ENCODE results near the gene CCDC85C. TPM values are rescaled to one million over a fixed set of nuclear protein-coding genes. Genes with fewer than 3 reads are reported as not detected.

The CCDC85C gene
- polyA plus RNA-seq, 4 donors = 19.0 to 30.3 (median 26.6) TPM

DNA sequence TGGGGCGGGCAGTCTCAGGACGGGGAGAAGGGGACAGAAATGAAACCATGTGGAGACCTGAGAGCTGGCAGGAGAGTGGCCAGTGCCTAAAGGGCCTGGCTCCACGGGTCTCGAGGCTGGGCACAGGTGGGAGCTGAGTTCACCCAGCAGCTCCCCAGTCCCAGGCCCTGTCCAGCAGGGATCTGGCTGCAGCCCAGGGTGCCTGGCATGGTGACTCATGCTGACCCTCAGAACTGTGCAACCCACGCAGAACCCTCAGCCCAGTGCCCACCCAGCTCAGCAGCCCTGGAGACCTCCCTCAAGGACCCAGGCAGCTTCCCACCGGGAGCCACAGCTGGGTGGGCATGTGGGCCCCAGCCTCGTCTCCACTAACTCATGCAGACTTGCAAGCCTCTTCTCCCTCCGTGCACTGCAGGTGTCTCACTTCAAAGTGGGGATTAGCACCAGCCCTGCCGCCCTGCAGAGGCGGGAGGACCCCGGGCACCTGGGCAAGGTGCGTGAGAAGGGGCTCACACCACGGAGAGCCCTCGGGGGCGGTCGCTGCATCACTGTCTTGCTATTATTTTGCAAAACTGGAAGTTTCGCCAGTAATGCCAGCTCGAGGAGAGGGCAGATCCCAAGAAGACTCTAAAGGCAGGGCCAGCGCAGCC is 76.5 kb downstream of the CCDC85C start:
- no peak for DNase-seq (ENCODE audit: low read depth in 4 of 4, low spot score in 3 of 4)

DNA sequence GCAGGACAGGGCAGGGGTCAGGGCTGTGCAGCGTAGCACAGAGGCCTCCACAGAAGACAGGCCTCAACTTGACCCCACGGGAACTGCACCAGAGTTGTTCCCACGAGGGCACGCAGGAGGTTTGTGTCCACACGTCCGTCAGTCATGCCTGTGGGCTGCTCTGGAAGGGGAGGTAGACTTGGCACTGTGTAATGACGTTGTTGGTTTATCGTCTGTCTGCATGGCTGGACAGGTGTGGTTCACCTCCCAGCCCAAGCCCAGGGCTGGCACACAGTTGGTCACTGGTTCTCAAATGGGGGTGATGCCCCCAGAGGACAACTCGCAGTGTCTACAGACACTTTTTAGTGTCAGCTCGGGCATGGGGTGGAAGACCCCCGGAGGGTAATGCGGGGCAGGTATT is 77.0 kb downstream of the CCDC85C start:
- no peak for DNase-seq (ENCODE audit: low read depth in 4 of 4, low spot score in 3 of 4)

DNA sequence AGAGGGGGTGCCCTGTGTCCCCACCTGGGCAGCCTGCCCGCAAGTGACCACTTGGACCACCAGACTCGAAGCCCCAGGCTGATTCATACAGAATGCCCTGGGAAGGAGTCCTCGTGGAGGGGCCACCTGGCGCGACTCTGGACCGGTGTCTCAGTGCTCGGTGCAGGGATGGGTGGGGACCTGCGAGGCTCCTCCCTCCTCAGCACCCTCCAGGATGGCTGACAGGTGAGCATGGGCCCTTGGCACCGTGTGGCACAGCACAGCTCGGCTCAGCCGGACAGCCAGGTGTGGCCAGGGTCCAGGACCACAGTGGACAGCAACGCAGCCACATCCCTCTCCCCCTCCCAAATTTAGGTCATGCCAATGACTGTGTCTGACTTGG is 78.3 kb downstream of the CCDC85C start:
- DNase-seq (ENCODE audit: low read depth in 4 of 4, low spot score in 3 of 4) = no peak

DNA sequence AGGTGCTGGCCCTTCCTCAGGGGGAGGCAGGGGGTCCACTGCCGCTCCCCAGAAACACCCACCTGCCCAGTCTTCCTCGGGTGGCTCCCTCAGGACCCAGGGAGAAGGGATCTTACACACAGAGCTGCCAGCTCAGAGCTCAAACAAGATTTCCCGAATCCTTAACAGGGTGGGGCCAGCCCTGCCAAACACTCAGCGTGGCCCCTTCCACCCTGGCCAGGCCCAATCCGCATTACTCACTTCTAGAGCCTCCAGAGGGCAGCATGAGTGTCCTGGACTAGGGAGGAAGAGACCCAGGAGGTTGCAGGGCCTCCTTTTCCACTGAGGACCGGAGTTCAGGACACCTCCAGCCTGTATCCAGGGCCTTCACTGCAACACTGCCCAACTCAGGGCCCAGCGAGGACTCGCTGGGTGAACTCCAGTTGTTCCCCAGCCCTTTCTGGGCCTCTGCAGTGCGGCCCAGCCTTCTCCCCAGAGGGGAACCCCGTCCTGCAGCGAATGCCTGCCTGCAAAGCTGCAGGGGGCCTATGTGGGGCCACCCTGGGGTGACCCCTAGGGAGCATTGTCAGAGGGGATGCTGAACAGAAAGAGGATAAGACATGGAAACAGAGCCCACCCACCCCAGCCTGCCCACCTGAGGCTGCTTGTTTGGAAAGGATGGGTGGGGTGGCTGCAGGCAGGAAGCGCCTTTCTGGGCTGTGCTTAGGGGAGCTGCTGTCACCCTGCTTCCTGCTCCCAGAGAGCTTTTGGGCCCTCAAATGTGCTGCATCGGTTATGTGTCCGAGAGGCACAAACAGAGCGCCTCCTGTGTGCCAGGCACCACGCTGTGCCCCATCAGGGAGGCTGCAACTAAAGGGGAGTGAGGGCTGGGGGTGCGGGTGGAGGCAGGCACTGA is 79.0 kb downstream of the CCDC85C start:
- DNase-seq (ENCODE audit: low read depth in 4 of 4, low spot score in 3 of 4) = no peak

DNA sequence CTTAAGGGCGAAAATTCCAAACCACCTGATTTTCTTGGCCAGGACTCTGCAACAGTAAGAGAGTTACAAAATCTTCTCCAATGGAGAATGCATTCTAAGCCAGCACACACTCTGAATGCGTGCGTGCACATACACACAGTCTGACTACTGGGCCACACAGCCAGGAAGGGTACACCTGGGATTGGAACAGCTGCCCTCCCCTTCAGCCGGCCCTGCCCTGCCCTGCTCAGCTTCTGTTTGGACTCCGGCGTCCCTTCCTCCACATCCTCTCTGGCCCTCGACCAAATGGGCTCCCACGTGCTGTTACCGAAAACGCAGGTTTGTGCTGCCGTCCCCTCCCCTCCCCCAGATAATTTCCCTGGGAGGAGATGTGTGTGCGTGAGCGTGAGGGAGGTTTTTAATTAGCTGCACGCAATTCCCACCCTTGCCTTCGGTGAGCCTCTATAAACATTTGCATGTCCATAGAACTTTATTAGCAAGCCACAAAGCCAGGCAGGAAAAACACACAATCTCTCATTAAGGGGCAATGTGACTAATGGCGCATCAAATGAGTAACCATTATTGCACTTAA is 79.8 kb downstream of the CCDC85C start:
- DNase-seq (ENCODE audit: low read depth in 4 of 4, low spot score in 3 of 4) = no peak

DNA sequence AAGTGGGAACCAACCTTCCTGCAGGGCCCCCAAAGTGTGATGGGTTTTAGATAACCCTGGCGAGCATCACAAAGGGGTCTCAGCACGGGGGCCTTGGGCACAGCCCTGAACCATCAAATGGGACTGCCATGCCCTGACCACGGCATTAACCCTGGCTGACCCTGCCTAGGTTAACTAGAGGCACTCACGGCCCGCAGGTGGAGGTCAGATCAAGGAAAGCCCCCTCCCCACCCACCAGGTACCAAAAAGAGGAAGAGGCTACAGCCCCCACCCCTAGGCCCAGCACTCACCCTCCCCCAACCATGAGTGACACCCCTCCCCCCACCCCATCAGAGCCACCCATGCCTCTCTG is 80.3 kb downstream of the CCDC85C start:
- no peak for DNase-seq (ENCODE audit: low read depth in 4 of 4, low spot score in 3 of 4)

DNA sequence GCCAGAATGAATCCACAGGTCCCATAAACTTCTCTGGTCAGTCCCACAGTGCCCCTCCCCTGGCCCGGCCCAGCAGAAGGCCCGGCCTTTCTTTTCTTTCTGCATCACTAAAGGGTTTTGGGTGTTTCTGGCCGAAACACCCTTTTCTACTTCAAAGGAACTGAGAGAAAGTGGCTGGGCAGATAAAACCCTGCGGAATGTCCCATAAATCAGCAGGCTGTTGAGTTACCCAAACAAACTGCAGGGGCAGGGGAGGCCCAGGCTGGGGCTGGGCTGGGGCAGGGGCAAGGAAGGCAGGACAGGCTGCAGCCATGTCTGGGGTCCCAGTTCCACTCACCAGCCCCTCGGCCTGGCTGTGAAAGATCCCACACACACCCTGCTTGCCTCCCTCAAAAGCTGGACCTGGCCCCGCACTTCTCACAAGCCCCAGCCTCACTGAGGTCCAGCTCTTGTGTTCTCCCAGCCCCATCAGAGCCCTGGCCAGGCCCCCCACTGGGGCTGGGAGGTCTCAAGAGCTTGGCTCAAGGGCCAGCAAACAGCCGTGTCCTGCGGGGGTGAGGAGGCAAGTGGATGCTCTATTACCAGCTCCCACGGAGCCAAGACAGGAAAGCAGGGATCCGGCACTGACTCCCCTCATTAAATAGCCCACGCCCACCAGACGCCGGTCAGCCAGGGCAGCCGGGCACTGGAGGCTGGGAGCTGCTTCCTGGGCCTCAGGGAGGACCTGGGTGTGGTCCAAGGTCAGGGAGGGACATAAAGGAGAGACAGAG is 80.9 kb downstream of the CCDC85C start:
- no peak for DNase-seq (ENCODE audit: low read depth in 4 of 4, low spot score in 3 of 4)

DNA sequence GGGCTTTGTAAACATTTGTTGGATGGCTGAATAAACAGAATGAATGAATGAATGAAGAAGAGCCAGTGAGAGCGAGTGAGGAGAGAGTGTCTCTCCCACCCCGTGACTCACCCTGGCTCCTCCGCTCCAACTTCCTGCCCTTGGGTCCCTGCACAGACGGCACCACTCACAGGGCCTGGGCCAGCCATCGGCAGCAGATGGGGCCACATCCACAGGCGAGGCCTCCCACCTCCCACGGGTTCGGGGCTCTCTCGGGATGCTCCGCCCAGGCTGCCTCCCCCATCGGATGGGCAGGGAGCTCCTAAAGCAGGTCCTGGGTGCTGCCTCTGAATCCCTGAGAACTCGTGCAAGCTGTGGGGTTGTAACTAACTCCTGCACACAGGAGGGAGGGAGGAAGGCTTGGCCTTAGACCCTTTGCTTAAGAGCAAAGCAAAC is 81.5 kb downstream of the CCDC85C start:
- DNase-seq (ENCODE audit: low read depth in 4 of 4, low spot score in 3 of 4) = no peak

DNA sequence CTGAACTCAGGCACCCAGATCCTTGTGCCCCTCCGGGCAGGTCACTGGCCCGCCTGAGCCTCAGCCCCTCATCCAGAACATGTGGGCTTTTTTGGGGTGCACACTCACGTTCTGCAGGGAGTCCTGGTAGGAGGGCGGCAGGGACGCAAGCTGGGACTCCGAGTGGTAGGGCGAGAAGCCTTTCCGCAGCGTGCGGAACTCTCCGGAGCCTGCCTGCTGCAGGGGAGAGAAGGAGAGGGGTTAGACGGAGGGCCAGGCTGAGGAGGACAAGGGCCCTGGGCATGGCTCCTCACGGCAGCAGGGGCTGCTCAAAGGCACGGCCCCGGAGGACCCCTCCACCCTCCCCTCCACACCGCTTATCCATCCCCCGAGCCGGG is 82.0 kb downstream of the CCDC85C start:
- DNase-seq (ENCODE audit: low read depth in 4 of 4, low spot score in 3 of 4) = no peak

DNA sequence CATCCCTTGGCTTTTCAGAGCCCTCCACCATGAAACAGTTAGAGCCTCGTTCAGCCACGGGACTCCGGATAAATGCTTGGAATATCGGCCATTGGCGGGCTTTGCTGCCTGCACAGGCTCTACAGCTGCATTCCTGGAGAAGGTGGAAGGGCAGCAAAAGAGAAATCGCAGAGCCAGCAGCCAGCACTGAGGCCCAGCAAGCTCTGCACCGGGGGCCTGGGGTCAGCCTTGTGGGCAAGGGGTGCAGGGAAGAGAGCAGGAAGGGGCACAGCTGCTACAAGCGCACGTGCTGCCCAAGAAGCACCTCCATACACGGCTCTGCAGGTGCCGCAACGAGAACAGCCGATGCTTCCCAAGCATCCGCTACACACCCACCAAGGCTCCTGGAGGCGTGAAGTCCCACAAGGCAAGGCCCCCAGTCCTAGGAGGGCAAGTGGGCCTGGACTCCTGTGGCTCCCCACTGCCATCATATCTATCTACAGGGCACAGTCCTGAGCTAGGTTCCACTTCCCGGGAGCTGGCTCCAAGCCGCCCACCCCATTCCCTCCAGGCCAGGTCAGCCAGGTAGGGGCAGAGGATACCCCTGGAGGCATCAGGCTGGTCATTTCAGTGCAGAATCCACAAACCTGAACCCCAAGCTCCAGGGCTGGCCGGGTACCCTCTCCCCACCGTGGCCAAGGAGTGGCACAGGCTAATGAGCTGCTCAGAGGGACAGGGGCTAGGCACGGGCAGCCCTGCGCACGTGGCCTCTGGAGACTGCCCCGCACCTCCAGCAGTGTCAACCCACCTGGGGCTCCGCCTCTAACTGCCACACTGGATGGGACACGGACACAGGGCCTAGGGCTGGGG is 82.6 kb downstream of the CCDC85C start:
- DNase-seq (ENCODE audit: low read depth in 4 of 4, low spot score in 3 of 4) = no peak

DNA sequence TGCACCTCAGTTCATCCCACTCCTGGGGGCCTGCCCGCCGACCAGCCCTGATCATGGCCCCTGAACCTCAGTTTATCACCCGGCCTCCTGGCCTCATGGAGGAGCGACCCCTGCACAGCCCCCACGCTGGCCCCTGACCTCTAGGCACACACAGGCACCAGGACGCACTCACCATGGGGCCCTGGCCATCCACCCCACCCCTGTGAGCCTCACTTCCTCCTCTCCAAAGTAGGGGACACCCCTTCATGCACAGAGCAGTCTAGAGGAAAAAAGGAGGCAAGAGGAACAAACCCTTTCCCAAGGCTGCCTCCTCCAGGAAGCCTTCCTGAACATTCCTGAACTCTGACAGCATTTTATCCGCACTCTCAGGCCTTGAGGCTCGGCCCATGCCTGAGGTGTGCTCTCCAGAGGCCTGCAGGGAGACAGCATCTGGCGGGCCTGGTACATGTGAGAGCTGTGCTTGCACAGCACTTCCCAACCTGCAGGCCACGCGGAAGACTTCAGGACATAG is 83.4 kb downstream of the CCDC85C start:
- DNase-seq (ENCODE audit: low read depth in 4 of 4, low spot score in 3 of 4) = no peak

DNA sequence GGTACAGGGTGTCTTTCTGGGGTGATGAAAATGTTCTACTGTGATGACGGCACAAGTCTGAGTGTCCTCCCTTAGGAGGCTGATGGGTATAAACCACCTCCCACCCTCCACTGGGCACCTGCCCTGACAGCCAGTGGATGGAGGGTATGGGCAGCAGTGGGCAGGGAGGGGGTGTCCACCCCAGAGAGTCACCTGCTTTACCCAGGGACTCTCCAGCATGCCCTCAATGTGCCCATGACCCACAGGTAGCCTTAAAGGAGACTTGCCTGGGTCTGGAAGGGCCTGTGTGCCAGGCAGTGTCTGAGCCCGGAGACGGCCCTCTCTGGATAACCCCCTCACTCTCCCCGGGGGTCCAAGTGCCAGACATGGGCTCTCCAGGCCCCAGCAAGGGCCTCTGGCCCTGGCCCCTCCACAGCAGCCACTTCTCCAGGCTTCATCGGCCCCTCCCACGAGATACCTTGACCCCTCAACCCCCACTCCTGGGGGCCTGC is 84.0 kb downstream of the CCDC85C start:
- DNase-seq (ENCODE audit: low read depth in 4 of 4, low spot score in 3 of 4) = no peak

DNA sequence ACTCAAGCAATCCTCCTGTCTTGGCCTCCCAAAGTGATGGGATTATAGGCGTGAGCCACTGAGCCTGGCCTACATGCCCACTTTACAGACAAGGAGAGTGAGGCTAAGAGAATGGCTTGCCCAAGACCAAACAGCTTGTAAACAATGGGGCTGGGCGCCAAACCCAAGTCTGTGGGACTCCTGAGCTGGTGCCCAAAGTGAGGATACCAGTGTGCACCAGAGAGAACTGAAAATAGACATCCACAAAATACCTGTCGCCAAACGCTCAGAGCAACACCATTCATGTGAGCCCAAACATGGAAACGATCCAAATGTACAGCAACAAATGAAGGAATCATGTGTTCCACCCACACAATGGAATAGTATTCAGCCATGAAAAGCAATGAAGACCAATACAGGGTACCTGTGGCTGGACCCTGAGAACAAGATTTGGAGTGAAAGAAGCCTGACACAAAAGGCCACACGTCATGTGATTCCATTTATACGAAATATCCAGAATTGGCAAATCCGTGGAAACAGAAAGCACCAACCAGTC is 84.6 kb downstream of the CCDC85C start:
- DNase-seq (ENCODE audit: low read depth in 4 of 4, low spot score in 3 of 4) = no peak

DNA sequence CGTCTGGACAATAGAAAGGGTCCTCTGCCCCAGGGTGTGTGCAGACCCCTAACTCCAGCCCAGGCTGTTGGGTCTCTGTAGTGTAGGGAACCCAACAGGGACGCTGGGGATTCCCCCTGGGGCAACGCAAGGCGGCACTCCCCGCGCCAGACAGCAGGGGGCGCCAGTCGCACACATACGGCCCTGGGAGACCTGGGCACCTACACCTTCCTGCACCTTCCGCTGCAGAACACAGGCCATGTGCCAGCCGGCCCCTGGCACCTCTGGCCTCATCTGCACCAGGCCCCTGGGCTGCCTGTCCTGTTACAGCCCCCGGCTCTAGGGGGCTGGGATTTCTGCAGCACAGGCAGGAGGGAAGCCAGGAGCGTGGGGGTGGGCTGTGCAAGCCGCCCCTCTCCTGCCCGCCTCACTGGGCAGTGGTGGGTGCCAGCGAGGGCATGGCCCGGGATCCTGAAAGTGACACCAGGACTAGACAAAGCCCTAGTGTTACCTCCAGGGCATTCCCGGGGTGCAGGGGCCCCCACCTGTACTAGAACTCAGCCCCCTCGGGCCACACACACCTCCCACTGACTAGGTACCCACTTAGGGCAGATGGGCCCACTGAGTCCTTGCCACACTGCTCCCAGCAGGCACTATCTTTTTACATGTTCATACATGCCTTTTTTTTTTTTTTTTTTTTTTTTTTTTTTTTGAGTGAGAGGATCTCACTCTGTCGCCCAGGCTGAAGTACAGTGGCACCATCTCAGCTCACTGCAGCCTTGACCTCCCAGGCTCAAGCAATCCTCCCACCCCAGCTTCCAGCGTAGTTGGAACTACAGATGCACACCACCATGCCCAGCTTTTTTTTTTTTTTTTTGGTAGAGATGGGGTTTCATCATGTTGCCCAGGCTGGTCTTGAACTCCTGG is 85.3 kb downstream of the CCDC85C start:
- DNase-seq (ENCODE audit: low read depth in 4 of 4, low spot score in 3 of 4) = no peak

DNA sequence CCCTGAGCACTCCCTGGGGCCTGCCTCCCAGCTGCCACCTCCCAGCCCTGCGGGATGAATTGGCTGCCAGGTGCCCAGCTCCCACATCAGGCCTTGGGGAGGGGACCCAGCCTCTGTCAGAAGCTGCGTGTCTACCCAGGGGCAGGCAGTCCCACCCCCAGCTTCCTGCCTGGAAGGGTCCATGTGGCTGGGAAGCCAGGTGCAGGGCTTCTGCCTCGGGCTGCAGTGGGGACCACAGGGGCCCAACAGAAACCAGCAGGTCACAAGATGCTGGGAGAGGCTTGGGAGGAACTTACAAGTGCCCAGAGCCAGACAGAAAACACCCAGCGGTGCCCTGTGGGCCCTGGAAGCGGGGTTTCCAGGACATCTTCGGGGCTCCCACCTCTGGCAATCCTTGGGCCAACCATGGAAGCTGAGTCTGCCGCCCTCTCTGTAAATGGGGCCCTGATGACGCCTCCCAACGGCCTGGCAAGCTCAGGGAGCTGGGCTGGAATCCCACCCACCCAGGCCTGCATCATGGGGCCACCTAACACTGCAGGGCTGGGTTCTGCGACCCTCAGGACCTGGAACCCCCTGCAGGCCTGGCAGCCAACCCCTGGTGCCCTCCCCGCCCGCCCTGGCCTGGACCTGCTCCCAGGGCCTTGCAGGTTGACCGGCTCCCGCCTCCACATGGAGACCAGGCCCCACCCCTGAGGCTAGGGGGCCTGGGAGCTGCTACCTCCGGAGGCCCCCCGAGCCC is 86.2 kb downstream of the CCDC85C start:
- DNase-seq (ENCODE audit: low read depth in 4 of 4, low spot score in 3 of 4) = no peak

DNA sequence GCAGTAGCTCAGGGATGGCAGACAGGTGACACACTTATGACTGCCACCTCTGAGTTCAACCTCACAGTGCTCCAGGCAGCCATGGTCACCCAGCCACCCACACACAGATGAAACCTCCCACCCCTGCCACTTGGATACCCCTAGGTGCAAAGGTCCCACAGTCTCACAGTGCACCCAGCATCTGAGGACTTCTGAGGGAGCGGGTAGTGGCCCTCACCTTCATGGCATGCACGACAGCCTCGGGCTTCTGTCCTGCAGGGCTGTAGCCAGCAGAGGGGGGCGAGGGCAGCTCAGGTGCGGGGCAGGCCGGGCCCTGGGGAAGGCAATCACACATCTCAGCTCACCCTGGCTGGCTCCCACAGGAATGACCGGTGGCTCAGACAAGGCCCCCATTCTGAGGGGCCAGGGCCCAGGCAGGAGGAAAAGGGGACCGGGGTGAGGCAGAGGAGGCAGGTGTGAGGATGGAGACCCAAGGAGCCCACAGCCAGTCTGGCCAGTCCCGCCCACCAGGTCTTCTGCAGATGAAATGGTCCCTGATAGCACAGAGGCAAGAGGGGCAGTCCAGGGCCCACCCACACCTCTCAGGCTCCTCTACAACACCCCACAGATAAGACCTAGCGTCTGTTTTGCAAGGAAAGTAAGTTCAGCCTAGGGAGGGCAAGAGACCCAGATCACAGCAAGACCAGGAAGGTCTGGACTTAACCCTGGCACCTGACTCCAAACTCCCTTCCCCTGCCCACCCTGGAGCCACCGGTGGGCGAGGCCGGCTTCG is 87.0 kb downstream of the CCDC85C start:
- no peak for DNase-seq (ENCODE audit: low read depth in 4 of 4, low spot score in 3 of 4)
